Measurements from ENCODE around the gene CLTB. TPM values are rescaled to one million over a fixed set of nuclear protein-coding genes. Genes with fewer than 3 reads are reported as not detected.

CLTB gene
- total RNA-seq, 4 donors from 2014 or later = 347 to 732 (median 444) TPM

GRCh38 chr5:176406436-176407052, 9.8 kb downstream of the CLTB start:
- Histone ChIP-seq H3K9me3 (no peaks in the 10 kb centered on the region), H3K4me1 (peaks cover 49 to 100% (median 58%) of the 10 kb centered on the region in 3 donors), H3K36me3 (peaks cover 0 to 72% (median 20%) of the 10 kb centered on the region in 3 donors), H3K27ac (peak overlapping the region; percentile 73 to 99 (median 84)), H3K4me3 (no peak overlapping the region), H3K27me3 (no peaks in the 10 kb centered on the region)
- 49 to 83% methylated on average over 9 of the region's 9 CpGs for WGBS, 2 donors
- no peak for TF ChIP-seq POLR2A (IDR thresholded peaks at IDR 0.05)
- peak in 2 of 6 experiments; percentile 12 to 22 for TF ChIP-seq CTCF (IDR thresholded peaks at IDR 0.05)
- DNase-seq = no peak
- intact Hi-C loops (cut with DNase I) = no loop called here

GRCh38 chr5:176405656-176406435, 10.5 kb downstream of the CLTB start:
- no peak for DNase-seq
- H3K36me3 ChIP-seq = peaks cover 0 to 72% (median 20%) of the 10 kb centered on the region in 3 donors
- H3K4me3 ChIP-seq = no peak overlapping the region
- no peak for TF ChIP-seq POLR2A (IDR thresholded peaks at IDR 0.05)
- TF ChIP-seq CTCF (IDR thresholded peaks at IDR 0.05) = peak in 1 of 6 experiments; percentile 9
- no peaks in the 10 kb centered on the region for H3K27me3 ChIP-seq
- H3K9me3 ChIP-seq = no peaks in the 10 kb centered on the region
- H3K4me1 ChIP-seq = peaks cover 46 to 100% (median 58%) of the 10 kb centered on the region in 3 donors
- peak overlapping the region; percentile 39 to 99 (median 84) for H3K27ac ChIP-seq
- WGBS, 2 donors = 86% methylated on average over 15 to 18 of the region's 20 CpGs
- intact Hi-C loops (cut with DNase I) = no loop called here

- TF ChIP-seq POLR2A (IDR thresholded peaks at IDR 0.05) (no peak), CTCF (IDR thresholded peaks at IDR 0.05) (no peak)
- intact Hi-C loops (cut with DNase I) = no loop called here
- peak overlapping the region; percentile 71 to 99 (median 87) for H3K27ac ChIP-seq
- DNase-seq = no peak
- H3K36me3 ChIP-seq = peaks cover 5 to 74% (median 15%) of the 10 kb centered on the region in 3 donors
- no peaks in the 10 kb centered on the region for H3K9me3 ChIP-seq
- peaks cover 32 to 72% (median 40%) of the 10 kb centered on the region in 3 donors for H3K4me1 ChIP-seq
- H3K27me3 ChIP-seq = no peaks in the 10 kb centered on the region
- peak overlapping the region in 1 of 4 donors; percentile 32 for H3K4me3 ChIP-seq
- 81 to 82% methylated on average over 18 to 22 of the region's 22 CpGs for WGBS, 2 donors
Measured at GRCh38 chr5:176401281-176402205, 14.8 kb downstream of the CLTB start.

- intact Hi-C loops (cut with DNase I) = no loop called here
- 52 to 66% methylated on average over 8 to 16 of the region's 17 CpGs for WGBS, 2 donors
- TF ChIP-seq POLR2A (IDR thresholded peaks at IDR 0.05) (no peak), CTCF (IDR thresholded peaks at IDR 0.05) (no peak)
- DNase-seq = no peak
- Histone ChIP-seq H3K27me3 (no peaks in the 10 kb centered on the region), H3K4me3 (peak overlapping the region in 2 of 4 donors; percentile 2 to 32), H3K9me3 (no peaks in the 10 kb centered on the region), H3K27ac (peak overlapping the region; percentile 71 to 99 (median 87)), H3K36me3 (peaks cover 10 to 74% (median 12%) of the 10 kb centered on the region in 3 donors), H3K4me1 (peaks cover 31 to 63% (median 32%) of the 10 kb centered on the region in 3 donors)
Measured at GRCh38 chr5:176400382-176401156, 15.8 kb downstream of the CLTB start.

All from esophagus squamous epithelium (tissue), 5 donors.